Endodermal cell (in vitro differentiated cells): ENCODE results near the gene PDGFC. TPM values are rescaled to one million over a fixed set of nuclear protein-coding genes. Genes with fewer than 3 reads are reported as not detected.

ENCODE experiments used
- DNase-seq: peaks from one replicate; pipeline ENCODE4 v3.0.0-alpha.2; 2017
- H3K27ac ChIP-seq: 2 replicates; pipeline ENCODE4 v1.5.1; 2013; ENCODE audit warnings: mild to moderate bottlenecking, low read depth, low read length, moderate library complexity
- H3K27me3 ChIP-seq: 2 replicates; pipeline ENCODE4 v1.6.1; 2013; ENCODE audit warnings: mild to moderate bottlenecking, low read length, moderate library complexity; ENCODE audit not compliant: insufficient read depth, control insufficient read depth, poor library complexity, severe bottlenecking
- H3K36me3 ChIP-seq: 2 replicates; pipeline ENCODE4 v1.7.0; 2013; ENCODE audit warnings: mild to moderate bottlenecking, low read length, moderate library complexity; ENCODE audit not compliant: control insufficient read depth, insufficient read depth
- H3K4me1 ChIP-seq: one replicate; pipeline ENCODE4 v1.7.0; 2013; ENCODE audit warnings: low read length; ENCODE audit not compliant: control insufficient read depth, insufficient read depth
- H3K4me3 ChIP-seq: 2 replicates; pipeline ENCODE4 v1.5.1; 2013; ENCODE audit warnings: mild to moderate bottlenecking, low read length, moderate library complexity
- H3K9ac ChIP-seq: 2 replicates; pipeline ENCODE4 v1.6.1; 2013; ENCODE audit warnings: mild to moderate bottlenecking, low read length, moderate library complexity; ENCODE audit not compliant: poor library complexity, severe bottlenecking; ENCODE audit errors: extremely low read depth
- H3K9me3 ChIP-seq: 2 replicates; pipeline ENCODE4 v1.6.1; 2013; ENCODE audit warnings: mild to moderate bottlenecking, low read length, moderate library complexity; ENCODE audit not compliant: control insufficient read depth
- H3K27ac Mint-ChIP-seq: 2 replicates; pipeline ENCODE4 v1.8.0; 2020; ENCODE audit warnings: mixed read lengths
- H3K27me3 Mint-ChIP-seq: 2 replicates; pipeline ENCODE4 v1.8.0; 2021; ENCODE audit warnings: mild to moderate bottlenecking, mixed read lengths; ENCODE audit not compliant: insufficient read depth
- H3K36me3 Mint-ChIP-seq: 2 replicates; pipeline ENCODE4 v1.8.0; 2020; ENCODE audit warnings: low read depth, mixed read lengths
- H3K4me1 Mint-ChIP-seq: 2 replicates; pipeline ENCODE4 v1.8.0; 2020; ENCODE audit warnings: mixed read lengths
- H3K4me3 Mint-ChIP-seq: 2 replicates; pipeline ENCODE4 v1.8.0; 2020; ENCODE audit warnings: mild to moderate bottlenecking, moderate library complexity, mixed read lengths
- H3K9me3 Mint-ChIP-seq: 2 replicates; pipeline ENCODE4 v1.8.0; 2020; ENCODE audit warnings: mild to moderate bottlenecking, mixed read lengths
- WGBS, 2 experiments: methylation state at CpG; one replicate each; pipeline versions ENCODE4 v1.1.5 to v1.1.7; 2013; ENCODE audit warnings: missing lambda C conversion rate in 2 of 2, mixed read lengths in 1 of 2; ENCODE audit not compliant: insufficient coverage in 1 of 2, insufficient read length in 1 of 2; 5-methylcytosine and 5-hydroxymethylcytosine counted together
- total RNA-seq, 2 donors: library from RNA; stranded (reverse); fragmentation: NEBNext Ultra II Directional in 1 of 2; extraction: Animal tissue kit (Norgen Biotek cat#: 25700) in 1 of 2; gene quantifications; 2 replicates in 1 of 2; 3 replicates in 1 of 2; pipeline ENCODE4 v1.2.1, GENCODE V29; 2021
- TF ChIP-seq, protein P1 (sequence below): fragments of 200-600 bp; sonication (generic); conservative IDR thresholded peaks from 2 replicates; pipeline ENCODE4 v1.5.0; 2021; ENCODE audit warnings: antibody characterized with exemption, mild to moderate bottlenecking

PDGFC gene
- total RNA-seq, 2 donors from 2014 or later = 5.5 to 6.8 TPM

DNA sequence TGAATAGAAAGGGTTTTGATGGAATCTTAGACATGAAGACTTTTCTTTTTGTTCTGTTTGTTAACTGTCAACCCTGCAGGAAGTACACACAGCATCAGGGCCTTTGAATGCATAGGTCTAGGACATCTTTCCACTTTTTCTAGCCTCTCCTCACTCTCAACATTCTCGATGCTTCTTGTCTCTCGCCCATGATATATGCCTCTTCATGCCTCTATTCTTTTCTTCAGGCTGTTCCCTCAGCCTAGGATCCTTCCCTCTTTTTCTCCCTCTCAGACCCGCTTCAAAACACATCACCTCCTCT, 9.6 kb downstream of the PDGFC start:
- Histone ChIP-seq H3K4me3 (no peak overlapping the region), H3K27me3 (no peaks in the 10 kb centered on the region), H3K9me3 (no peaks in the 10 kb centered on the region), H3K36me3 (no peaks in the 10 kb centered on the region), H3K9ac (no peak overlapping the region), H3K27ac (peak overlapping the region; percentile 67), H3K4me1 (no peaks in the 10 kb centered on the region)
- no peak overlapping the region for H3K4me3 Mint-ChIP-seq
- H3K27ac Mint-ChIP-seq = no peak overlapping the region
- no peaks in the 10 kb centered on the region for H3K9me3 Mint-ChIP-seq
- peaks cover 4% of the 10 kb centered on the region for H3K4me1 Mint-ChIP-seq
- H3K36me3 Mint-ChIP-seq = no peaks in the 10 kb centered on the region
- 88 to 96% methylated on average over 2 to 3 of the region's 3 CpGs for WGBS, 2 experiments
- no peak for DNase-seq
- no peaks in the 10 kb centered on the region for H3K27me3 Mint-ChIP-seq
- TF ChIP-seq, protein P1, sequence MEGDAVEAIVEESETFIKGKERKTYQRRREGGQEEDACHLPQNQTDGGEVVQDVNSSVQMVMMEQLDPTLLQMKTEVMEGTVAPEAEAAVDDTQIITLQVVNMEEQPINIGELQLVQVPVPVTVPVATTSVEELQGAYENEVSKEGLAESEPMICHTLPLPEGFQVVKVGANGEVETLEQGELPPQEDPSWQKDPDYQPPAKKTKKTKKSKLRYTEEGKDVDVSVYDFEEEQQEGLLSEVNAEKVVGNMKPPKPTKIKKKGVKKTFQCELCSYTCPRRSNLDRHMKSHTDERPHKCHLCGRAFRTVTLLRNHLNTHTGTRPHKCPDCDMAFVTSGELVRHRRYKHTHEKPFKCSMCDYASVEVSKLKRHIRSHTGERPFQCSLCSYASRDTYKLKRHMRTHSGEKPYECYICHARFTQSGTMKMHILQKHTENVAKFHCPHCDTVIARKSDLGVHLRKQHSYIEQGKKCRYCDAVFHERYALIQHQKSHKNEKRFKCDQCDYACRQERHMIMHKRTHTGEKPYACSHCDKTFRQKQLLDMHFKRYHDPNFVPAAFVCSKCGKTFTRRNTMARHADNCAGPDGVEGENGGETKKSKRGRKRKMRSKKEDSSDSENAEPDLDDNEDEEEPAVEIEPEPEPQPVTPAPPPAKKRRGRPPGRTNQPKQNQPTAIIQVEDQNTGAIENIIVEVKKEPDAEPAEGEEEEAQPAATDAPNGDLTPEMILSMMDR = no peak

DNA sequence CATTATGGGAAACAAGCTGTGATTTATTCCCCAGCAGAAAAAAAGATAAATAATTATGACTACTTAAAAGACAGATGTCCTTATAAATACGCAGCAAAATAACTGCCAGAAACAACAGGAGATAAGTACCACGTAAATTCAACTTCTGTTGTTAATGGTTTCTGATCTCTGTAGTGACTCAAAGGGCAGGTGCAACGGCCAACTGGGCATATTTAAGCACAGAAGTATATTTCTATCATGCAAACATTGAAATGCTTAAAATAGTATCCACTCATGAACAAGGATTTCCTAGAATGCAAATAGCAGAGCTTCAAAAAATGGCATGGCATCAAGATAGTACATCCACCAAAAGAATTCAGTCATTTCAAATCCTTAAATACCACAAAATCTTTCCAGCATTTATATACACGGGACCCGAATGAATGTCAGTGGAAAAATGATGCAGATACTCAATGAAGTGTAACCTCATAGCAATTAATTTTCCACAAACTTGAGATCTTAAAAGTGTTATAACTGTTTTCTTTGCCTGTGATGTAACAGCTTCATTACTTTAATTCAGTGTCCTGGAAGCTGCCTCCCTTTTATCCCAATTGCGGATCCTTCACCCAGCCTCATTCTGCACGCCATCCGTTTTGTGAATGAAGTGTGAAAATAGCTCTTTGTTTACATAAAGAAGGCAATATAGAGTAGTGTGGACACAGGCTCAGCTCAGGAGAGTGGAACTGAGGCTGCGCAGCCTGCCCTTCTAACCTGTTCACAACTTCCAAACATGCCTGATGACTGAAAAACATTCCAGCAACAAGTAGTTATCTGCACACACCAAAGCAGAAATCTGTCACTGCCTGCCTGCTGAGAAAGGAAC, 10.2 kb downstream of the PDGFC start:
- no peaks in the 10 kb centered on the region for H3K27me3 ChIP-seq
- no peak overlapping the region for H3K27ac ChIP-seq
- TF ChIP-seq, protein P1 = no peak
- Mint-ChIP-seq H3K36me3 (no peaks in the 10 kb centered on the region), H3K9me3 (no peaks in the 10 kb centered on the region), H3K4me3 (no peak overlapping the region), H3K27ac (no peak overlapping the region), H3K4me1 (peaks cover 4% of the 10 kb centered on the region), H3K27me3 (no peaks in the 10 kb centered on the region)
- H3K4me3 ChIP-seq = no peak overlapping the region
- 90 to 94% methylated on average over 5 to 9 of the region's 9 CpGs for WGBS, 2 experiments
- H3K9me3 ChIP-seq = no peaks in the 10 kb centered on the region
- no peak overlapping the region for H3K9ac ChIP-seq
- no peaks in the 10 kb centered on the region for H3K36me3 ChIP-seq
- no peaks in the 10 kb centered on the region for H3K4me1 ChIP-seq
- DNase-seq = no peak

DNA sequence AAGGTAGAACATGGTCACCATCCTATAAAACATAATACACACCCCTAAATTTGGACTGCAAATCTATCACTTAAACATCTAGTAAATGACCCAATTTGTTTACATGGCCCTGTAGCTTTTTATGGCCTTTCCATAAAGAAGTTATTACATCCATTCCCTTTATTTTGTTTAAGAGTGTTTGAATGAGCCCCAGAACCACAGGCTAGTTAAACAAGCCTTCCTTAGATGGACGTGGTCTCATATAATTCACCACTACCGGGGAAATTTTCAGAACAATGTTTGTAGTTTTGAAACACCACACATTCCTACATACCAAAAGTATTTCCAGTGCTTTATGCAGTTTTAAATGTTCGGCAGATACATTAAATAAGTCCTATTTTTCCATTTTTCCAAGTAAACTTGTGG, 12.3 kb downstream of the PDGFC start:
- H3K4me3 ChIP-seq = no peak overlapping the region
- no peaks in the 10 kb centered on the region for H3K36me3 Mint-ChIP-seq
- no peak for DNase-seq
- H3K36me3 ChIP-seq = no peaks in the 10 kb centered on the region
- H3K27ac ChIP-seq = no peak overlapping the region
- no peaks in the 10 kb centered on the region for H3K27me3 Mint-ChIP-seq
- no peak overlapping the region for H3K9ac ChIP-seq
- 88 to 93% methylated on average over 3 of the region's 3 CpGs for WGBS, 2 experiments
- no peak overlapping the region for H3K27ac Mint-ChIP-seq
- no peaks in the 10 kb centered on the region for H3K4me1 ChIP-seq
- TF ChIP-seq, protein P1 = no peak
- no peak overlapping the region for H3K4me3 Mint-ChIP-seq
- peaks cover 4% of the 10 kb centered on the region for H3K4me1 Mint-ChIP-seq
- H3K27me3 ChIP-seq = no peaks in the 10 kb centered on the region
- H3K9me3 ChIP-seq = no peaks in the 10 kb centered on the region
- no peaks in the 10 kb centered on the region for H3K9me3 Mint-ChIP-seq
